Activated CD4-positive, alpha-beta T cell treated with anti-CD3 and anti-CD28 coated beads, Interleukin-2, amount 10 ng/mL, durations not matched to agents 7 days and 5 days (primary cell): Measurements from ENCODE around the gene AGAP3. TPM values are rescaled to one million over a fixed set of nuclear protein-coding genes. Genes with fewer than 3 reads are reported as not detected.

ENCODE experiments used
- CTCF ChIA-PET: fragments of 350-600 bp; sonication (Branson Sonifier 250); formaldehyde crosslinking; loops from one replicate; lab custom pipeline; 2021; ENCODE audit warnings: antibody characterized with exemption; lab: Charles Lee
- POLR2A ChIA-PET: fragments of 350-600 bp; sonication (Branson Sonifier 250); formaldehyde crosslinking; loops from one replicate; lab custom pipeline; 2021; ENCODE audit warnings: antibody characterized with exemption; lab: Charles Lee
- DNase-seq: peaks from one replicate; pipeline ENCODE4 v3.0.0-alpha.2; 2020
- H3K27ac Mint-ChIP-seq: one replicate; pipeline ENCODE4 v1.8.0; 2021; ENCODE audit warnings: mild to moderate bottlenecking, moderate library complexity, mixed read lengths
- H3K27me3 Mint-ChIP-seq: one replicate; pipeline ENCODE4 v1.8.0; 2021; ENCODE audit warnings: mixed read lengths
- H3K36me3 Mint-ChIP-seq: one replicate; pipeline ENCODE4 v1.8.0; 2021; ENCODE audit warnings: low read depth, mixed read lengths
- H3K4me1 Mint-ChIP-seq: one replicate; pipeline ENCODE4 v1.8.0; 2021; ENCODE audit warnings: mixed read lengths
- H3K4me3 Mint-ChIP-seq: one replicate; pipeline ENCODE4 v1.8.0; 2021; ENCODE audit warnings: mild to moderate bottlenecking, moderate library complexity, mixed read lengths
- H3K9me3 Mint-ChIP-seq: one replicate; pipeline ENCODE4 v1.8.0; 2021; ENCODE audit warnings: mixed read lengths
- total RNA-seq, 2 experiments: library from RNA; stranded (reverse); gene quantifications; one replicate each; pipeline ENCODE4 v1.2.3, GENCODE V29; 2021

Gene AGAP3
- total RNA-seq, 2 experiments from 2014 or later: 18.1 to 19.7 TPM

GRCh38 chr7:151080067-151080521 is 6.2 kb upstream of the AGAP3 start:
- Mint-ChIP-seq H3K4me1 (peaks cover 39% of the 10 kb centered on the region), H3K36me3 (peaks cover 13% of the 10 kb centered on the region), H3K27ac (peak overlapping the region; percentile 88), H3K9me3 (no peaks in the 10 kb centered on the region), H3K4me3 (peak overlapping the region; percentile 88), H3K27me3 (peaks cover 4% of the 10 kb centered on the region)
- DNase-seq: no peak
- ChIA-PET POLR2A (interaction anchor here (1.0 kb wide), 1 partner anchor 69 kb away, joined by 4 read pairs; no protein-coding TSS in a partner anchor), CTCF (interaction anchor here (1.0 to 1.7 kb wide), 6 partner anchors 20 to 71 kb away, joined by 3 to 6 read pairs (median 4); partner anchors contain the start of genes ABCB8 and SLC4A2)

- CTCF ChIA-PET: interaction anchor here (1.0 to 1.7 kb wide), 7 partner anchors 13 to 71 kb away, joined by 3 to 6 read pairs (median 4); partner anchors contain the start of genes ABCB8 and SLC4A2
- H3K27me3 Mint-ChIP-seq: peaks cover 10% of the 10 kb centered on the region
- peak within 1 kb of the TSS; percentile 88 for H3K27ac Mint-ChIP-seq
- peaks cover 10% of the 10 kb centered on the region for H3K36me3 Mint-ChIP-seq
- POLR2A ChIA-PET: interaction anchor here (1.0 kb wide), 1 partner anchor 70 kb away, joined by 4 read pairs; no protein-coding TSS in a partner anchor
- H3K4me1 Mint-ChIP-seq: peaks cover 45% of the 10 kb centered on the region
- peak; percentile 90 for DNase-seq
- H3K9me3 Mint-ChIP-seq: no peaks in the 10 kb centered on the region
- peak within 1 kb of the TSS; percentile 98 for H3K4me3 Mint-ChIP-seq
Observed at GRCh38 chr7:151080522-151081169, 5.6 kb upstream of the AGAP3 start, which contains the start of gene FASTK. TSS of gene FASTK (minus strand) at chr7:151080809. CDS start at chr7:151080766, 43 bp downstream.

GRCh38 chr7:151081170-151082101 is 4.8 kb upstream of the AGAP3 start:
- no peak for DNase-seq
- H3K4me3 Mint-ChIP-seq: peak overlapping the region; percentile 98
- POLR2A ChIA-PET: interaction anchor here (1.0 kb wide), 1 partner anchor 71 kb away, joined by 4 read pairs; no protein-coding TSS in a partner anchor
- H3K4me1 Mint-ChIP-seq: peaks cover 47% of the 10 kb centered on the region
- CTCF ChIA-PET: interaction anchor here (1.0 to 1.7 kb wide), 7 partner anchors 14 to 72 kb away, joined by 3 to 6 read pairs (median 4); partner anchors contain the start of genes ABCB8 and SLC4A2
- H3K36me3 Mint-ChIP-seq: peaks cover 7% of the 10 kb centered on the region
- peak overlapping the region; percentile 60 for H3K27ac Mint-ChIP-seq
- H3K9me3 Mint-ChIP-seq: no peaks in the 10 kb centered on the region
- H3K27me3 Mint-ChIP-seq: peaks cover 13% of the 10 kb centered on the region

- peaks cover 47% of the 10 kb centered on the region for H3K4me1 Mint-ChIP-seq
- H3K36me3 Mint-ChIP-seq: peaks cover 7% of the 10 kb centered on the region
- no peaks in the 10 kb centered on the region for H3K9me3 Mint-ChIP-seq
- ChIA-PET CTCF (no interaction called here), POLR2A (interaction anchor here (0.7 kb wide), 1 partner anchor 19 kb away, joined by 3 read pairs; no protein-coding TSS in a partner anchor)
- peaks cover 14% of the 10 kb centered on the region for H3K27me3 Mint-ChIP-seq
- peak overlapping the region; percentile 89 for H3K27ac Mint-ChIP-seq
- DNase-seq: no peak
- peak overlapping the region; percentile 98 for H3K4me3 Mint-ChIP-seq
Observed at GRCh38 chr7:151082141-151083070, 3.9 kb upstream of the AGAP3 start.

GRCh38 chr7:151083071-151083823 is 3.0 kb upstream of the AGAP3 start, which contains the start of gene TMUB1:
TSS of gene TMUB1 (minus strand) at chr7:151083493. CDS start at chr7:151082563, 930 bp downstream.
- Mint-ChIP-seq H3K4me3 (peak within 1 kb of the TSS; percentile 98), H3K9me3 (no peaks in the 10 kb centered on the region), H3K27ac (peak within 1 kb of the TSS; percentile 89), H3K36me3 (peaks cover 7% of the 10 kb centered on the region), H3K4me1 (peaks cover 46% of the 10 kb centered on the region), H3K27me3 (peaks cover 17% of the 10 kb centered on the region)
- DNase-seq: peak; percentile 88
- ChIA-PET POLR2A (interaction anchor here (0.7 kb wide), 1 partner anchor 19 kb away, joined by 3 read pairs; no protein-coding TSS in a partner anchor), CTCF (interaction anchor here (0.9 to 1.8 kb wide), 2 partner anchors 16 to 161 kb away, joined by 3 to 4 read pairs; no protein-coding TSS in a partner anchor)

GRCh38 chr7:151083824-151084160 is 2.5 kb upstream of the AGAP3 start:
- peaks cover 45% of the 10 kb centered on the region for H3K4me1 Mint-ChIP-seq

GRCh38 chr7:151085329-151085690 is 965 bp upstream of the AGAP3 start:
- H3K9me3 Mint-ChIP-seq: no peaks in the 10 kb centered on the region
- peaks cover 37% of the 10 kb centered on the region for H3K4me1 Mint-ChIP-seq
- peaks cover 22% of the 10 kb centered on the region for H3K27me3 Mint-ChIP-seq
- peak overlapping the region; percentile 81 for H3K4me3 Mint-ChIP-seq
- ChIA-PET CTCF (interaction anchor here (1.0 to 1.4 kb wide), 3 partner anchors 27 to 75 kb away, joined by 3 to 4 read pairs (median 4); no protein-coding TSS in a partner anchor), POLR2A (no interaction called here)
- no peak for DNase-seq
- no peak overlapping the region for H3K27ac Mint-ChIP-seq
- peaks cover 4% of the 10 kb centered on the region for H3K36me3 Mint-ChIP-seq

More at GRCh38 chr7:151083824-151084160, 2.5 kb upstream of the AGAP3 start:
- DNase-seq: no peak
- H3K27me3 Mint-ChIP-seq: peaks cover 17% of the 10 kb centered on the region
- H3K36me3 Mint-ChIP-seq: peaks cover 7% of the 10 kb centered on the region
- peak overlapping the region; percentile 72 for H3K27ac Mint-ChIP-seq
- peak overlapping the region; percentile 98 for H3K4me3 Mint-ChIP-seq
- H3K9me3 Mint-ChIP-seq: no peaks in the 10 kb centered on the region
- CTCF ChIA-PET: interaction anchor here (0.9 to 1.8 kb wide), 2 partner anchors 16 to 160 kb away, joined by 3 to 4 read pairs; no protein-coding TSS in a partner anchor
- POLR2A ChIA-PET: no interaction called here

- peaks cover 4% of the 10 kb centered on the region for H3K36me3 Mint-ChIP-seq
- H3K27ac Mint-ChIP-seq: peak overlapping the region; percentile 83
- H3K27me3 Mint-ChIP-seq: peaks cover 22% of the 10 kb centered on the region
- H3K4me3 Mint-ChIP-seq: peak overlapping the region; percentile 81
- ChIA-PET POLR2A (no interaction called here), CTCF (interaction anchor here (0.9 to 1.7 kb wide), 2 partner anchors 19 to 29 kb away, joined by 3 to 4 read pairs; no protein-coding TSS in a partner anchor)
- no peaks in the 10 kb centered on the region for H3K9me3 Mint-ChIP-seq
- DNase-seq: peak; percentile 43
- peaks cover 37% of the 10 kb centered on the region for H3K4me1 Mint-ChIP-seq
Observed at GRCh38 chr7:151086802-151087244, 548 bp downstream of the AGAP3 start.

- H3K27me3 Mint-ChIP-seq: peaks cover 22% of the 10 kb centered on the region
- H3K27ac Mint-ChIP-seq: peak overlapping the region; percentile 68
- peaks cover 32% of the 10 kb centered on the region for H3K4me1 Mint-ChIP-seq
- no peaks in the 10 kb centered on the region for H3K9me3 Mint-ChIP-seq
- ChIA-PET CTCF (interaction anchor here (0.6 to 1.7 kb wide), 2 partner anchors 28 to 139 kb away, joined by 3 to 4 read pairs; no protein-coding TSS in a partner anchor), POLR2A (no interaction called here)
- H3K36me3 Mint-ChIP-seq: peaks cover 4% of the 10 kb centered on the region
- peak; percentile 36 for DNase-seq
- H3K4me3 Mint-ChIP-seq: peak overlapping the region; percentile 81
Observed at GRCh38 chr7:151087245-151088018, 1.2 kb downstream of the AGAP3 start.
